ENCODE data around the gene CDIP1.

DNA sequence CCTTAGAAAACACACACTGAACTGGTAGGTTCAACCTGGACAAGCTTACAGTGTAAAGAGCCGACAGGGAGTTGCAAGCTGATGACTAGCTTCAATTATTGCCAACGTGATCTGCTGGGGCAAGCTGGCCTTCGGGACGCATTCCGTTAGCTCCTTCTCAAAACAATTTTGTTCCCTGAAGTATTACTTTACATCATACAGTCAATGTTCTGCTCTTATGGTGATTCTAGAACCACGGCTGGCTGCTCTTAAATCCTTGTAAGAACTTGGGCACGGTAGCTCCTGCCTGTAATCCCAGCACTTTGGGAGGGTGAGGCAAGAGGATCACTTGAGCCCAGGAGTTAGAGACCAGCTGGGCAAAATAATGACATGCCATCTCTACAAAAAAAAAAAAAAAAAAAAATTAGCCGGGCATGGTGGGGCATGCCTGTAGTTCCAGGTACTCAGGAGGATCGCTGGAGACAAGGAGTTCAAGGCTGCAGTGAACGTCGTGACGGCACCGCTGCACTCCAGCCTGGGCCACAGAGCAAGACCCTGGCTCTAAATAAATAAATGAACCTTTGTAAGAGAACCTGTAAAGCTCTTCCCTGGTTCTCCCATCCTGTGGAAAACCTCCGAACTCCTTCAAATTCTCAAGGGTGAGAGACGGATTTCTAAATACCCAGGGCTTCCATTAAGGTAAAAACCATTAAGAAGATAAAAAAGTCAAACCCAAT, 2.0 kb downstream of the CDIP1 start:
- TF ChIP-seq POLR2A (IDR thresholded peaks at IDR 0.05) = no peak
- TF ChIP-seq, protein P1, sequence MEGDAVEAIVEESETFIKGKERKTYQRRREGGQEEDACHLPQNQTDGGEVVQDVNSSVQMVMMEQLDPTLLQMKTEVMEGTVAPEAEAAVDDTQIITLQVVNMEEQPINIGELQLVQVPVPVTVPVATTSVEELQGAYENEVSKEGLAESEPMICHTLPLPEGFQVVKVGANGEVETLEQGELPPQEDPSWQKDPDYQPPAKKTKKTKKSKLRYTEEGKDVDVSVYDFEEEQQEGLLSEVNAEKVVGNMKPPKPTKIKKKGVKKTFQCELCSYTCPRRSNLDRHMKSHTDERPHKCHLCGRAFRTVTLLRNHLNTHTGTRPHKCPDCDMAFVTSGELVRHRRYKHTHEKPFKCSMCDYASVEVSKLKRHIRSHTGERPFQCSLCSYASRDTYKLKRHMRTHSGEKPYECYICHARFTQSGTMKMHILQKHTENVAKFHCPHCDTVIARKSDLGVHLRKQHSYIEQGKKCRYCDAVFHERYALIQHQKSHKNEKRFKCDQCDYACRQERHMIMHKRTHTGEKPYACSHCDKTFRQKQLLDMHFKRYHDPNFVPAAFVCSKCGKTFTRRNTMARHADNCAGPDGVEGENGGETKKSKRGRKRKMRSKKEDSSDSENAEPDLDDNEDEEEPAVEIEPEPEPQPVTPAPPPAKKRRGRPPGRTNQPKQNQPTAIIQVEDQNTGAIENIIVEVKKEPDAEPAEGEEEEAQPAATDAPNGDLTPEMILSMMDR (IDR thresholded peaks at IDR 0.05) = no peak
- no peak for TF ChIP-seq EP300 (IDR thresholded peaks at IDR 0.05)
- TF ChIP-seq POLR2AphosphoS5 (IDR thresholded peaks at IDR 0.05) = no peak

Data from upper lobe of left lung (tissue), 4 donors.